ENCODE results near the gene OGG1.
"Not testable (repeated sequence)": the region's sequence is repeated elsewhere in the genome, so short reads cannot be mapped to it uniquely, and the experiment has no call there.

Gene OGG1

DNA sequence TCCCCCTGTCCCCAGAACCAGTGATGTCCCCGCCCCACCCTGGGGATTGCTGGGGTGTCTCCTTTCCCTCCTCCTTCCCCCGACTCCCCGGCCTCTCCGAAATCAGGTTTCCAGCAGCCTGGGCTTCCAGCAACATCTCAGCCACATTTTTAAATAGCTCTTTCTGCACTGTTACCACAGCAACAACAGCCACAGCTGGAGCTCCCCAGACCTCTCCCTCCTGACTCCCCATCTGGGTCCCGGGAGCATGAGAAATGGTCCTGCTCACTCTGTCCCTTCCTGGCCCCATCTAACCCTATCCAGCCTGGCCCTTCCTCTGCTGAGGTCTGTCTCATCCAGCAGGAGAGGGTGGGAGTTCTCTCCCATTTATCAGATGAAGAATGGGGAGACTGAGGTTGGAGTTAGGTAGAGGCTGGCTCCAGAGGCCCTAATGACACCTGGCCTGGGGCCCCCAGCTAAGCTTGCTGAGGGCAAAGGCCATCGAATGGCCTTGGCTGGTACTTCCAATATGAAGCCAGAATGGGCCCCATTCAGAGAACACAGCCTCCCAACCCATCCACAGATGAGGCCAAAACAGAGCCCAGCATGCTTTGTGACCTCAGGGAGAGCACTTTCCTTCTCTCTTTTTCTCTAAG lies 18.5 kb downstream of the OGG1 start:
- no peak for DNase-seq

DNA sequence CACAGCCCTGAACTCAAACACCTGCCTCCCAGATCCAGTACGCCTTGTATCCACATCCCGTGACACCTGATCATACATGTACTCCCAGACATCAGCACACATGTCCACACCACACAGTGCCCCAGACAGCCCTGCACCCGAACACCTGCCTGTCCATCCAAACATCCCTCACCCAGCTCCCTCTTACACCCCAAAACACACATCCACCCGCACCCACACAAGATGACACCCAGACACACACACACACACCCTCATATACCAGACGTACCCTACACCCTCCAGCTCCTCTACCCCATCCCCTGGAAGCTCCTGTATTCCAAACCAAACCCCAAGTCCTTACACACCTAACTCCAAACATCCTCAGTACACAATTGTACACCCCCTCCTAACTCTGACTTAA lies 19.3 kb downstream of the OGG1 start:
- DNase-seq, result no peak

DNA sequence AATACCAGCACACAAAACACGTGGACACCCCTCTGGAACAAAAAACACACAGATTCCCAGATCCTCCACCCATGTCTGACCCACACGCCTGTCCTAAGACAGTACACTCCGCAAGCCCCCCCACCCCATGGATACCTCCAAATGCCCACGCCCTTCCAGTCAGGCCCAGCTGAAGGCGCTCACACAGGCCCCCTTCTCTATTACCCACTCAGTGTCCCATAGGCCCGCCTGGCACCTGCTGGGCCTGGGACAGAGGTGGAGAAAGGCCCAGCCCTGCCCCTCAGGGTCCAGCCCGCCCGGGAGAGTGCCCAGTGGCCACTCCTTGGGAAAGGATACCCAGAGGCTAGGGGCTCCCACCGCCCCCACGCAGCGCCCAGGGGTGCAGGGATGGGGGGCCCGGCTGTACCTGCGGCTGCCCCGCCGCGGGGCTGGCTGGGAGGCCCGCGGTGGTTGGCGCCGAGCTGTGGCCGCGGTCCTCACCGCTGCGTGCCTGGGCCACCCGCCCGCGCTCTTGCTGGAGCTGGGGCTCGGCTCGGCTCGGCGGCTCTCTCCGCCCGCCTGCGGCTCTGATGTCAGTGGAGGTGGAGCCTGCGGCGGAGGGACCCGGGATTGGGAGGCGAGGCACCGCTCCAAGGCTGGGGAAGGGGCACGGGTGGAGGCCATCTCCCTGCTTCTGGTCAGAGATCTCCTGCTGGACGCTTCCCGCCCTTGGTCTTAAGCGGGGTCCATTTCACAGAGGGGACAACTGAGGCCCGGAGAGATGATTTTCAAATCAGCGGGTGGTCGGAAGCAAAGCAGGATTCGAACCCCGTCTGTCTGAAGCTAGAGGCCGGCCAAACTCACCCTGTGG lies 19.9 kb downstream of the OGG1 start, which contains the start of gene CAMK1:
Gene CAMK1, minus strand, starts transcription at position 522 of the 850 bp plus-strand sequence. CDS start 2,198 bp downstream, outside the sequence.
- peak; percentile 43 for DNase-seq

DNA sequence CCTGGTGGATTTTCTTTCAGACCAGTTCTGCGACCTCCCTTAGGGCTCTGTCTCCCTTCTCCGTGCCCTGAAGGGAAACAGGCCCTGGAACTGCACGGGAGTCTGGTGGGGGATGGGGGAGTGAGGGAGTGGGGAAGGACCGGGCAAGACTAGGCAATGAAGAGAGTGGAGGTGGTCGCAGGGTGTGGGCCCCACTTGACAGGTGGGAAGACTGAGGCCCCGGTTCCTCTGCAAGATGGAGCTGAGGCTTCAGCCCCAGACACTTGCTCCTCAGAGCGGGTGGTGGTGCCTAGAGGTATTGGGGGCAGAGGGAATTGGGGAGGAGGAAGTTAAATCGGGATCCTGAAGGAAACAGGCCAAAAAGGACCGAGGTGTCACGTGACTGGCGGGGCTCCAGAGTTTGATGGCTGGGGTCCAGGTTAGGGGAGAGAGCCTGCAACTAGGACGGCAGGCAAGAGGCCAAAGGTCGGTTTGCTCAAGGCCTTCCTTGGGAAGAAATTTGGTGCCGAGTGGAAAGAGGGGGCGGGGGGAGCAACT lies 20.6 kb downstream of the OGG1 start:
- no peak for DNase-seq

DNA sequence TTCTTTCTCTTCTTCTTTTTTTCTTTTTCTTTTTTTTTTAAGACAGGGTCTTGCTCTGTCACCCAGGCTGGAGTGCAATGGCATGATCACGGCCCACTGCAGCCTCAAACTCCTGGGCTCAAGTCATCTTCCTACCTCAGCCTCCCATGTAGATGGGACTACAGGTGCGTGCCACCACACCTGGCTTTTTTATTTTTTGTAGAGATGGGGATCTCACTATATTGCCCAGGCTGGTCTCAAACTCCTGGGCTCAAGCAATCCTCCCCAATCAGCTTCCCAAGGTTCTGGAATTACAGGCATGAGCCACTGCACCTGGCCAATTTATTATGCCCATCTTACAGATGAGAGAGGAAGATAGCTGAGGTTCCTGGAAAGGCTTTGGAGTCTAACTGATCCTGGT lies 21.3 kb downstream of the OGG1 start:
- DNase-seq, result not testable (repeated sequence)

DNA sequence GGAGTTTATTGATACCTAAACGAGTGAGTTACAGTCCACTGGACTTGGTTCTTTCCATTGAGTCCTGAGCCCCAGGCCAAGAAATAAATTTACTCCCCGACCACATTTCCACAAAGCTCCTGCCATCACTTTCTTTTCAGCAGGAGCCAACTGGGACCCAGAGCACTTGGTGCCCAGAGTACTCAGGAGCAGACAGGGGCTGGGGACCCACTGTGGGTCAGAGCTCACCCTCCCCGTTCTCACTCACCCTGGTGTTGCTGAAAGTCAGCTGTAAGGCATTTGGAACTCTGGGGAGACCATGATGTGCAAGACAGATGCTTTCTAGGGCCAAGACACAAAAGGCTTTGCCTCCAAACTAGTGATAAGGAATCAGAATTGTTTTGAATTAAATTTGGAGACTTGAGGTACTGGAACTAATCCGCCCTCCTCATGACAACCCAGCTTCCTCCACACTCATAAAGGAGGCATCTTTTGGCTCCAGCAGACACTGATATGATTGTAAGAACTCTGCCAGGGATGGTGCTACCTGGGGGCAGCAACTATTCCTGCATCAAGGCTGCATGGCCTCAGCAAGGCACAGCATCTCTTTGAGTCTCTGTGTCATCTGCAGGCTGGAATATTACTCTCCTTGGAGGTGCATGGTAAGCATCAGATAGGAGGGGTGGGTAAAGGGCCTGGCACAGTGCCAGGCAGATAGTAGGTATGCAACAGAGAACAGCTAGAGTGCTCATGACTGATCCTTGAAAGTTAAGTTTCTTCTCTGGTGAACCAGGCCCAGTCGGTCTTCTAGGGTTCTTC lies 27.3 kb downstream of the OGG1 start:
- DNase-seq, result no peak

DNA sequence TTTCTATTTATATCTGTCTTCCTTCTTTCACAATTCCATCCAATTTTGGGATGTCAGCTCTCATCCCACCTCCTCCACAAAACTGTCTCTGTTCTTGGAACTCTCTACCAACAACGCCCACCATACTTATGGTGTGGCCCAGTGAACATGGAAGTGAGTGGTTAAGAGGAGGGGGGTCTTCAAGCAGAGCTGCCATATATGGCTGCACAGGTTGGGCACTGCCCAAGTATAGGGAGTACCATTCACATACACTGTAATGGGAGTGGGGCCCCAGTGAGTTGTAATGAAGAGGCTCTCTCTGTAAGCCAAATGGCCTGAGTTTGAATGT lies 27.9 kb downstream of the OGG1 start:
- DNase-seq, result no peak

DNA sequence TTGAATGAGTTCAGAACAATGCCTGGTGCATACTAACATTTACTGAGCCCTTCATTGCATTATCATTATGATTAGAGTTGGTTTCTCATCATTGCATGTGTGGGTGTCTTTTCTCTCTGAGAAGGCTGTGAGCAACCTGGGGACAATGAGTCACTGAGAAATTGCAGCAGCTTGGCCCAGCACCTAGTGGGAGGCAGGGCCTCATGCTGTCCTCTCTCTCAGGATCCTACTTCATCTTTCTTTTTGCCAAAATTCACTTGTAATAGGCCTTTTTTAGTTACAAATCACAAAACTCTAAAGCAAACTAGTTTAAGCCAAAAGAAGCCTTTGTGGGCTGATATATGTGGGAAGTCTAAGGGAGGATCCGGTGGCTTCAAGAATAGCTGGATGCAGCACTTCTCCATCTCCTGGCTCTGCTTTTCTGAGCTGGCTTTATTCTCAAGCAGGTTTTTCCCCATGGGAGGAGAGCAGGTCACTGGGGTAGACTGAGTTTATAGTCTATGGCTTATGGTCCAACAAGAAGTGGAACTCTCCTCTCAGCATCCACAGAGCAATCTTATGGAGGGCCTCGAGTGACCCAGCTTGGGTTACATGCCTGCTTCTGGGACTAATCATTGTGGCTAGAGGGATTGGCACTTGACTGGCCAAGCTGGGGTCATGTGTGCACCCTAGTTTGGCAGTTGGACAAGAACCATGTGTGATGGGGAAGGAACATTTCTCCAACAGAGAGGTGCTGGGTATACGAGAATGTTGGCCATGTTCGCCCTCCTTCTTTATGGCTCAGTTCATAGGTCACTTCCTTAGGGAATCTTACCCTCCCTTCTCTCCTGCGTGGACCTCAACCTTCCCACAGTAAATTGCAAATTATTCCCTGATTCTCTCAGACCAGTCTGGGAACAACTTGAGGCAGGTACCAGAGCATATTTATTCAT lies 28.7 kb downstream of the OGG1 start:
- no peak for DNase-seq

DNA sequence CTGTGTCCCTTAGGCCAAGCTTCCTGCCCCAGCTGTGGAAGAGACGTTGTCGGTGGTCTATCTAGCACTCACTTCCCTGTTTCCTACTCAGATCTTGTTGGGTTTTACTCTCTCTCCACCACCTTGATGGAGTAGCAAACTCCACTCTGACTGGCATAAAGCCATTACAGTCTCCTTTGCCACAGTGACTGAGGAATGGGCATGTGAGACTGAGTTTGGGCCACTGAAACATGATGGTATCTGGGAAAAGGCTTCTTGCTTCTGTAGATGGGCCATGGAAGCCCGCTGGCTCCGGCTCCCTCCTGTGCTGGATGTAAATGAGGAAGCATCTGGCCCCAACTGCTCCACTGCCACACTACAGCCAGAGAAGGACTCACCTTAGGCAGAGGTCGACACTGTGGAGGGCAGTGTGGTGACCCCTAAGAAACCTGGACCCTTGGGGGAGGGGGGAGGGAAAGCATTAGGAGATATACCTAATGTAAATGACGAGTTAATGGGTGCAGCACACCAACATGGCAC lies 29.4 kb downstream of the OGG1 start:
- DNase-seq, result no peak

DNA sequence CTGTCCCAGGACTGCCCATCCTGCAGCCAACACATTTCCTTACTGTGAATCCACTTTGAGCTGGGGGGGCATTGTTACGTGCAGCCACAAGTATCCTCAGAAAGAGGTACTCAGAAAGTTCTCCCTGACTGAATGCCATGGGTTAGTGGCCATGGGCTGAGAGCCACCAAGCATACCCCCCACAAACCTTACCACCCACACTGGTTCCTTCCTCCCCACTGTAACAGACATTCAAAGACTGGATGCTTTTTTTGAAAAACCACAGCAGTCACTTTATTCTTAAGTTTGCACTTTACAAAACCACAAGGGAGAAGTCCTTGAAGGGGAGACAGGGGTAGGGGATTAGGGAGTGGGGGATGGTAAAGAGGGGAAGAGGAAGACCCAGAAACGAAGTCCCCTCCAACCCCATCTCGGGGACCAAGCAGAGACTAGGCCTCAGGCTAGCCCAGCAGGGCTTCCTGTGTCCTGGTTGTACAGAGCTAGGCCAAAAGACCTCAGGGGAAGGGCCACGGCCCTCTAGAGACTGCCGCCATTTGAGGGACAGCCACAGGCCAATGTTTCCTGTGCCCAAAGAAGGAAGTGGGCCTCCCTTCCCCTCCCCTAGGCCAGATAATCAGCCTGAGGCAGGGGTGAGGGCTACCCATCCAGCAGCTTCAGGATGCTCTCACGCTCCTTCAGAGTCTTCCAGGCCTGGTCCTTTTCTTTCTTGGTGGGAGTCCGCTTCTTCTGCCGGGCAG lies 30.1 kb downstream of the OGG1 start:
- no peak for DNase-seq

DNA sequence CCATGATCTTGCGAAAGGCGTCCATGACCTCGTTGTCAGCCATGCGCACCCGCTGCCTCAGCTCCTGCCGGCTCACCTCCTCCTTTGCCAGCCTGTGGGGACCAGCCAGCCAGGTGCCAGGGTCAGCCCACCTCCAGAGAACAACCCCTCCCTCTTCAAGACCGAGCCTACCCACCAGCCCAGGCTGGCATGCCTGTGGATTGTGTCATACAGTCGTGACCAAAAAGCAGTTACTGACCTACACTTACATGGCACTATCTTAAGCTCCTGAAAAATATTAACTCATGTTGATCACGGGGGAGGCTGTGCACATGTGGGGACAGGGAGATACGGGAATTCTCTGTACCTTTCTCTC lies 30.7 kb downstream of the OGG1 start:
- no peak for DNase-seq

DNA sequence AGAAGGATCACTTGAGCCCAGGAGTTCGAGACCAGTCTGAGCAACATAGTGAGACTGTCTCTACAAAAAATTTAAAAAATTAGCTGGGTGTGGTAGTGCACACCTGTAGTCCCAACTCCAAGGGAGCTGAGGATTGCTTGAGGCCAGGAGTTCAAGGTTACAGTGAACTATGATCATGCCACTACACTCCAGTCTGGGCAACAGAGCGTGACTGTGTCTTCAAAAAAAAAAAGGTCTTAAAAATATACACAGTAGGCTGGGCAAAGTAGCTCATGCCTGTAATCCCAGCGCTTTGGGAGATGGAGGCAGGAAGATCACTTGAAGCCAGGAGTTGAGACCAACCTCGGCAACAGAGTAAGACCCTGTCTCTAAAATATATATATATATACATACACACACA lies 31.2 kb downstream of the OGG1 start:
- DNase-seq, result no peak

DNA sequence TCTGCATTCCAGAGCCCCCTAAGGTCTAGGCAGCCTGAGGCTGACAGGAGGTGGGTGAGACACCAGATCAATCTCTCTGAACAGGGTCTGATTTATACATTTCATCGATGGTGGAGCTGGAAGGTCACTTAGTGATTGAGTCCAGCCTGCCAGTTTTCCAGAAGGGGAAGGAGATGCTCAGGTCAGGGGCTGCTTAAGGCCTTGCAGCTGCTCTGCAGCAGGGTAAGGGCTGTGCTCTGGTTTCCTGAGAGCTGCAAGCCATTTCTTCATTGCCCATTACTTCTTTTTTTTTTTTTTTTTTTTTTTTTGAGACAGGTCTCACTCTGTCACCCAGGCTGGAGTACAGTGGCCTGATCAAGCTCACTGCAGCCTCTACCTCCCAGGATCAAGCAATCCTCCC lies 31.8 kb downstream of the OGG1 start:
- no peak for DNase-seq

DNA sequence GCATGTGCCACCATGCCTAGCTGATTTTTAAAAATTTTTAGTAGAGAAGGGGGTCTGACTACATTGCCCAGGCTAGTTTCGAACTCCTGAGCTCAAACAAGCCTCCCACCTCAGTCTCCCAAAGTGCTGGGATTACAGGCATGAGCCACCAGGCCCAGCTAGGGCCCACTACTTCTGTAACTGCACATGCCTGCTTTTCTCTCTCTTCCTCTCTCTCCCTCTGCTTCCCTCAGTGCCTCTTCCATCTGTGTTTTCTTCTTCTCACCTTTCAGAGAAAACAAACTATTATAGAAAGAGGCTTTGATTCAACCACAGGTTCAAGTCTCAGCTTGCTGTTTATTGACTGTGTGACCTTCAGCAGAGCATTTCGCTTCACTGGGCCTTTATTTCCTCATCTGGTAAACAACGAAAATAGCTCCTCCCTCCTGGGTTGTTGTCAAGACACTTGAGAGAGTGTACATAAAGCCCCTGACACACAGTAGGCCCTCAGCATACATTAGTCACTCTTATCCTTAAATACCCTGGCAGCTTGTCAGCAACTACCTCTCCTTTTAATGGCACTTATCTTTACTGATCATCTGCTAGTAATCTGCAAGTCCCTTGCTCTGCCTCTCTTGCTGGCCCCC lies 32.3 kb downstream of the OGG1 start:
- no peak for DNase-seq

DNA sequence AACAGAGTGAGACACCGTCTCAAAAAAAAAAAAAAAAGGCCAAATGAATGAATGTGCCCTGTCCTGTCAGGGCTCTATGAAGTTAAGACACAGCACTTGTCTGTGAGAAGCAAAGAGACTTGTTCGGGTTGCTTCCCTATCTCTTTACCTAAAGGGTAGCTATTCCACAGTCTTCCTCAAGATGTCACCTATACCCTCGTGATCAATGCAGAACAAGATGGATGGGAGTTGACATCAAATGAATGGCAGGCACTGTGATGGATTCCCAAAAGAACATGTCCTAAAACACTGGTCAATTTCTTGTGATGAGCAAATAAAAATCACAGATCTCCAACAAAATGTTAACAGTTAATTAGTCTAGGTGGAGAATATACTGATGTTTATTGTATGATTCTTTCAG lies 33.0 kb downstream of the OGG1 start:
- no peak for DNase-seq

DNA sequence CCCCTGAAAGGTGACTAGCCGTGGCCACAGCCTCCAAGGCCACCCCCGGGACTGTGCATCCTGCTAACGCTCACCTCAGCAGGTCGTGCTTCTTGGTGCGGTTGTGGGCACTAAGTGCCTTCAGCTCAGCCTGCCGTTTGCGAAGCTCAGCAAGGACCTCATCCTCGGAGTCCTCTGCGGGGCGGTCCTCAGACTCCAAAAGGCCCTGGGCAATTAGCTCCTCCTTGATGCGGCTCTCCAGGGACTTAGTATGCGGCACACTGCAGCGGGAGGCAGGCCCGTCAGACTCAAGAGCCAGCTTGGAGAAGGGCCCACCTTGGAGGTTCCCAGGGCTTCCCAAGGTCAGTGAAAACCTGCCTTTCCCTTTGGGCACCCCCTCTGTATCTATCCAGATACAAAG lies 34.2 kb downstream of the OGG1 start:
- DNase-seq, result no peak

DNA sequence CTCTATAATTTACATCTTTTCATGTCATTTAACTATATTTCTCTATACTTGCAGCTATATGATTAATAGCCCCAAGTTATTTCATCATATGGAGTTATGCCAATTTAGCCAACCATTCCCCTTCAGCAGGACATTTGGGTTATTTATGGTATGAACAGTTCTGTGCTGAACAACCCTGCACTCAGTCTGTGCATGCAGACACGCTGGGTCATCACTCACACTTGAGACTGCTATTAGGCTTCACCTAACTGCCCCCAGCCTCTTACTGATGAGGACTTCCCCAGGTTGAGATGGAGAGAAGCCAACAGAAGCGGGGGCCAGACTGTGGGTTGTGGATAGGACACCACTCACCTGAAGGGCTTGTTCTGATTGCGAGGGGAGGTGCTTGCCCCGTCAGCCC lies 35.2 kb downstream of the OGG1 start:
- no peak for DNase-seq

DNA sequence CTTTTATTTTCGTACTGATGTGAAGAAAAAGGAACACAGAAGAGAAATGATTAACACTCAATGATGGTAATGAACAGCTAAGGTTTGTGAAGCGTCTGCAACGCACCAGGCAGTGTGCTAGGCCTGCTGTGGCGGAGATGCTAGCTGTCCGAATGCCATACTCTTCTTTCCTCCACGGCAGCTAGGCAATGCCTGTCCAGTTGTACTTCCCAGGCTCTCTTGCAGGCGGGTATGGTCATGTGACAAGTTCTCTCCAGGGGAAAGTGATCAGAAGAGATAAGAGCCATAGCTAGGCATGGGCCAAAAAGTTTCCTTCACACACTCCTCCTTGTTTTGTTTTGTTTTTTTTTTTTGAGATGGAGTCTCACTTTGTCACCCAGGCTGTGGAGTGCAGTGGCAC lies 35.9 kb downstream of the OGG1 start:
- DNase-seq, result no peak

DNA sequence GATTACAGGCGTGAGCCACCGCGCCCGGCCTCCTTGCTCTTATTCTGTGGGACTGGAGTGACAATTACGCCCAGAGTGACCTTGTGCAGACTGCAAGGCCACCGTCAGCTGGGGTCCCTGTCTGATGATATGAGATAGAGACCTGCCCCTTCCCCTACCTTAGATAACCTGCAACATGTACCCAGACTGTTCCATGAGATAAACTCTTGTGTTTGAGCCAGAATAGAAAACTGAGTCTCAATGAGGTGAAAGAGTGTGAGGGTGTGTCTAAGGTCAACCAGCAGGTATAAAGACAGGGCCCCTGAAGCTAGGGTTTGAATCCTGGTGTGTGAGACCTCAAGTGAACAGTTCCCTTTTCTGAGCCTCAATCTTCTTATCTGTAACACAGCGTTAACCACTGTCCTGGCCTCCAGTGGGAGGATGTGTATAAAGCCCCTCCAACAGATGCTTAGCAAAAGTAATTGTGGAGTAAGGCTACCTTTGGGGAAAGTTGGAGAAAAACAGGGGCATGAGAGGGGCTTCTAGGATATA lies 36.5 kb downstream of the OGG1 start:
- DNase-seq, result no peak

DNA sequence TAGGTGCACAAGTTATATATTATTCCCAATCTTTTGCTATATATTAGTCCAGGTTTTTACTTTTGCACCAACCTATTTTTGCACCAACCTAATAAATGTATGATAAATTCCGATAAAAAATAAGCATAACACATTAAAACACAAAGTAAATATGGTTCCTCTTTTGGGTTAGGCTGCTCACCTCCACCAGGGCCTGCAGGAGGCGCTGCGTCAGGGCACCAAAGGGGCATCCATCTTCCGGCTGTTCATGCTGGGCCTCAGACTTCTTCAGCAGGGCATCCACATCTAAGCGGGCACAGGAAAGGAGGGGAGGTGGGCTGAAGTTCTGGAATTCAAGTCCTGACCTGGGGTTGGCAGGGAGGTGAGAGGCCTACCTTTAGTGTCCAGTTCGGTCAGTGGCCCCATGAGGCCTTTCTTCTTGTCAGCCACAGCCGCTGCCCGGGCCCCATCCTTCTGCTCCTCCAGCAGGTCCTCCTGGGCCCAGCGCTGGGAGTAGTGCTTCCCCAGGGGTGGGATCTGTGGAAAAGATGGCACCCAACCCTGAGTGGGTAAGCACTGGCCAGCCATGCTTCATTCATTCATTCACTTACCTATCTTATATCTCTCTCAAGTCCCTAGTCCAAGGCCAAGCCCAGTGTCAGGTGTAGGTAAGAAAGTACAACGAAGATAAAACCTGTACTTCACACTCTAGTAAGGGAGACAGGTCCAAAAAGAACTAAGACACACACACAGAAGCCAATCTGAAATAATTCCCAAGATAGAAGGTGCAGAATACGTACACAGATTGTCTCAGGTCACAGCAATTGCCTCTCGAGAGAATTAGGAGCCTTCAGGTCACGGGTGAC lies 37.3 kb downstream of the OGG1 start:
- DNase-seq, result no peak

All from activated effector memory CD4-positive, alpha-beta T cell treated with Interleukin-2 at 50 U/mL for 16 hours (primary cell).